Esophagus muscularis mucosa (tissue), 4 donors: ENCODE data around the gene CACNA2D2.

Experiments
- EP300 ChIP-seq: sonication (generic); formaldehyde crosslinking; IDR thresholded peaks from one replicate; pipeline ENCODE4 v1.6.1; 2017; ENCODE audit warnings: antibody characterized with exemption
- POLR2A ChIP-seq: fragments of 450-650 bp; IDR thresholded peaks from one replicate; pipeline ENCODE4 v1.6.1; 2017; ENCODE audit warnings: antibody characterized with exemption, moderate library complexity, mild to moderate bottlenecking, low read depth
- POLR2AphosphoS5 ChIP-seq, 2 donors: sonication (generic); formaldehyde crosslinking; IDR thresholded peaks; one replicate each; pipeline ENCODE4 v1.6.1; 2017; ENCODE audit warnings: antibody characterized with exemption in 2 of 2
- TF ChIP-seq, protein P1 (sequence below), 3 experiments: fragments of 200-600 bp in 2 of 3; fragments of 450-650 bp in 1 of 3; sonication (generic) in 2 of 3; IDR thresholded peaks; one replicate each; pipeline ENCODE4 v1.5.1; 2017 to 2019; ENCODE audit warnings: antibody characterized with exemption in 3 of 3, mild to moderate bottlenecking in 2 of 3, moderate library complexity in 1 of 3

DNA sequence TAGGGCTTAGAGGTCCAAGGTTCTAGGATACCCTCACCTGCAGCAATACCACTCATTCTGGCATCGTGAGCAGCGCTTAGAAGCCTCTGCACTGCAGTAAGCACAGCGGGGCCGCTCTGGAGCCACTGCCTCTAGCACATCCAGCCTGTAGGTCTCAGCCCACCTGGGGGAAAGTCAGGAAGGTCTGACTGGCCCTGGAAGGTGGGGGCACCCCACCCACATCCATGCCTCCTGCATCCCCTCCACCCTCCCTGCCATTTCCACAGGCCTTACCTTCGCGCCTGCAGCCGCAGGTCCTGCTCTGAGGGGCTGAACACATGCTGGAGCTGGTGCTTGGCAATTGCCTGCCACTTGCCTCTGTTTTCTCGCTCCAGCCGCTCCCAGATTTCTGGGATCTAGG lies 161.9 kb downstream of the CACNA2D2 start:
- TF ChIP-seq, protein P1, sequence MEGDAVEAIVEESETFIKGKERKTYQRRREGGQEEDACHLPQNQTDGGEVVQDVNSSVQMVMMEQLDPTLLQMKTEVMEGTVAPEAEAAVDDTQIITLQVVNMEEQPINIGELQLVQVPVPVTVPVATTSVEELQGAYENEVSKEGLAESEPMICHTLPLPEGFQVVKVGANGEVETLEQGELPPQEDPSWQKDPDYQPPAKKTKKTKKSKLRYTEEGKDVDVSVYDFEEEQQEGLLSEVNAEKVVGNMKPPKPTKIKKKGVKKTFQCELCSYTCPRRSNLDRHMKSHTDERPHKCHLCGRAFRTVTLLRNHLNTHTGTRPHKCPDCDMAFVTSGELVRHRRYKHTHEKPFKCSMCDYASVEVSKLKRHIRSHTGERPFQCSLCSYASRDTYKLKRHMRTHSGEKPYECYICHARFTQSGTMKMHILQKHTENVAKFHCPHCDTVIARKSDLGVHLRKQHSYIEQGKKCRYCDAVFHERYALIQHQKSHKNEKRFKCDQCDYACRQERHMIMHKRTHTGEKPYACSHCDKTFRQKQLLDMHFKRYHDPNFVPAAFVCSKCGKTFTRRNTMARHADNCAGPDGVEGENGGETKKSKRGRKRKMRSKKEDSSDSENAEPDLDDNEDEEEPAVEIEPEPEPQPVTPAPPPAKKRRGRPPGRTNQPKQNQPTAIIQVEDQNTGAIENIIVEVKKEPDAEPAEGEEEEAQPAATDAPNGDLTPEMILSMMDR (IDR thresholded peaks at IDR 0.05), result no peak
- TF ChIP-seq POLR2AphosphoS5 (IDR thresholded peaks at IDR 0.05) (no peak), POLR2A (no peak), EP300 (no peak)
